Chondrocyte (in vitro differentiated cells): Measurements from ENCODE around the gene MRPL28. TPM values are rescaled to one million over a fixed set of nuclear protein-coding genes. Genes with fewer than 3 reads are reported as not detected.
"Not testable (repeated sequence)": the region's sequence is repeated elsewhere in the genome, so short reads cannot be mapped to it uniquely, and the experiment has no call there.

Source experiments
- DNase-seq: peaks from one replicate; pipeline ENCODE4 v3.0.0; 2021; ENCODE audit warnings: mixed read lengths, low spot score
- H3K27ac Mint-ChIP-seq: one replicate; pipeline ENCODE4 v1.8.0; 2021; ENCODE audit warnings: mild to moderate bottlenecking, moderate library complexity, mixed read lengths; ENCODE audit not compliant: unreplicated experiment
- H3K27me3 Mint-ChIP-seq: 2 replicates; pipeline ENCODE4 v1.8.0; 2021; ENCODE audit warnings: low read depth, mixed read lengths
- H3K36me3 Mint-ChIP-seq: 2 replicates; pipeline ENCODE4 v1.8.0; 2021; ENCODE audit warnings: low read depth, mixed read lengths
- H3K4me1 Mint-ChIP-seq: 2 replicates; pipeline ENCODE4 v1.8.0; 2021; ENCODE audit warnings: low read depth, mild to moderate bottlenecking, mixed read lengths
- H3K4me3 Mint-ChIP-seq: one replicate; pipeline ENCODE4 v1.8.0; 2021; ENCODE audit warnings: mild to moderate bottlenecking, moderate library complexity, mixed read lengths; ENCODE audit not compliant: unreplicated experiment
- H3K9me3 Mint-ChIP-seq: 2 replicates; pipeline ENCODE4 v1.8.0; 2021; ENCODE audit warnings: low read depth, mixed read lengths
- CTCF ChIP-seq: fragments of 200-600 bp; sonication (generic); IDR thresholded peaks from 2 replicates; pipeline ENCODE4 v1.5.0; 2021; ENCODE audit warnings: antibody characterized with exemption, mild to moderate bottlenecking, moderate library complexity
- total RNA-seq: library from RNA; stranded (reverse); gene quantifications from 3 replicates; pipeline ENCODE4 v1.2.1, GENCODE V29; 2021

The MRPL28 gene
- total RNA-seq, 1 donor from 2014 or later: 53.4 TPM

- Mint-ChIP-seq H3K27me3 (no peaks in the 10 kb centered on the region), H3K36me3 (peaks cover 1% of the 10 kb centered on the region), H3K4me3 (peak overlapping the region; percentile 75), H3K4me1 (peaks cover 20% of the 10 kb centered on the region), H3K27ac (no peak overlapping the region), H3K9me3 (no peaks in the 10 kb centered on the region)
- no peak for TF ChIP-seq CTCF
- DNase-seq: no peak
Measured at GRCh38 chr16:380762-381011, 10.3 kb upstream of the MRPL28 start.

GRCh38 chr16:379961-380761 is 9.8 kb upstream of the MRPL28 start:
- no peak for DNase-seq
- Mint-ChIP-seq H3K27me3 (no peaks in the 10 kb centered on the region), H3K9me3 (no peaks in the 10 kb centered on the region), H3K27ac (no peak overlapping the region), H3K4me1 (peaks cover 20% of the 10 kb centered on the region), H3K36me3 (peaks cover 1% of the 10 kb centered on the region), H3K4me3 (peak overlapping the region; percentile 75)
- TF ChIP-seq CTCF: no peak

- Mint-ChIP-seq H3K9me3 (no peaks in the 10 kb centered on the region), H3K36me3 (peaks cover 1% of the 10 kb centered on the region), H3K27ac (no peak overlapping the region), H3K4me3 (no peak overlapping the region), H3K27me3 (no peaks in the 10 kb centered on the region), H3K4me1 (peaks cover 20% of the 10 kb centered on the region)
- no peak for TF ChIP-seq CTCF
- DNase-seq: no peak
Measured at GRCh38 chr16:379183-379960, 9.0 kb upstream of the MRPL28 start.

- no peak overlapping the region for H3K27ac Mint-ChIP-seq
- no peak for TF ChIP-seq CTCF
- peaks cover 1% of the 10 kb centered on the region for H3K36me3 Mint-ChIP-seq
- peaks cover 20% of the 10 kb centered on the region for H3K4me1 Mint-ChIP-seq
- no peak overlapping the region for H3K4me3 Mint-ChIP-seq
- H3K9me3 Mint-ChIP-seq: no peaks in the 10 kb centered on the region
- no peaks in the 10 kb centered on the region for H3K27me3 Mint-ChIP-seq
- DNase-seq: no peak
Measured at GRCh38 chr16:378821-379182, 8.5 kb upstream of the MRPL28 start.

- H3K9me3 Mint-ChIP-seq, H3K36me3 Mint-ChIP-seq, H3K27ac Mint-ChIP-seq, H3K27me3 Mint-ChIP-seq, DNase-seq, H3K4me3 Mint-ChIP-seq: not testable (repeated sequence)
- peaks cover 16% of the 10 kb centered on the region for H3K4me1 Mint-ChIP-seq
Measured at GRCh38 chr16:378113-378820, 7.9 kb upstream of the MRPL28 start.
